Activated CD4-positive, alpha-beta T cell treated with anti-CD3 and anti-CD28 coated beads, Interleukin-2, amount 50 U/mL, for 16 hours (primary cell): ENCODE measurements around the gene ADA.
"Not testable (repeated sequence)": the region's sequence is repeated elsewhere in the genome, so short reads cannot be mapped to it uniquely, and the experiment has no call there.

ENCODE experiments used
- DNase-seq: peaks from one replicate; pipeline ENCODE4 v3.0.0-alpha.2; 2020

ADA gene

GRCh38 chr20:44597516-44597915 lies 54.0 kb downstream of the ADA start:
- DNase-seq = no peak

- DNase-seq = no peak
These were observed 54.6 kb downstream of the ADA start for GRCh38 chr20:44596876-44597275.

DNA sequence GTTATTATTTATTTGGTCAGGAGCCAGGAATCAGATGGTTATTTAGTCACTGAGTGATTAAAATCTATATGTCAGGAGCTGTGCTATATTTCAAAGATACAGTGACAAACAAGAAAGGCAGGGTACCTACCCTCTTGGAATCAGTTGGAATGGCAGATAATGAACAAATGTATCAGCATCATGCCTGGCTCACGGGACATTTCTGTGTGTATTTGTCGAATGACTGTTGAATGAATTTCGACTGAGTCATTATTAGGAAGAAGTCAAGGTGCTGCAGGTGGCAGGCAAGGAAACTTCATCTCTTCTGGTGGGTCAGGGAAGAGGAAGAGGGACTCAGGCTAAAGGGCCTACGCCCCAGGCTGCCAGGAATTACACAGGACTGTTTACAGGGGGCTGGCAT lies 55.5 kb downstream of the ADA start:
- DNase-seq = no peak

GRCh38 chr20:44594730-44595129 lies 56.8 kb downstream of the ADA start:
- peak; percentile 17 for DNase-seq

DNA sequence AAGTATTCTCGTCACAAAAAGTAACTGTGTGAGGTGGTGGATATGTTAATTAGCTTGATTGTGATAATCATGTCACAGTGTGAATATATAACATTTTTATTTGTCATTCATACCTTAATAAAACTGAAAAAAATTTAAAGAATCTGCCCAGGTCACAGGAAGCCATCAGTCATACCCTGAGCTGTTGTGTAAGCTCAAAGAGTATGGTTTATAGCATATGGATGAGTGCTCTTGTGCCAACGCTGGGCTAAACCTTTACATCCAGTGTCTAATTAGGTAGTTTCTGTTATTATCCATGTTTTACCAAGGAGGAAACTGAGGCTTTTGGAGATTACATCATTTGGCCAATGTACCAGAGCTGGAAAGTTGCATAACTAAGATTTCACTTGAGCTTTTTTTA lies 57.7 kb downstream of the ADA start:
- no peak for DNase-seq

DNA sequence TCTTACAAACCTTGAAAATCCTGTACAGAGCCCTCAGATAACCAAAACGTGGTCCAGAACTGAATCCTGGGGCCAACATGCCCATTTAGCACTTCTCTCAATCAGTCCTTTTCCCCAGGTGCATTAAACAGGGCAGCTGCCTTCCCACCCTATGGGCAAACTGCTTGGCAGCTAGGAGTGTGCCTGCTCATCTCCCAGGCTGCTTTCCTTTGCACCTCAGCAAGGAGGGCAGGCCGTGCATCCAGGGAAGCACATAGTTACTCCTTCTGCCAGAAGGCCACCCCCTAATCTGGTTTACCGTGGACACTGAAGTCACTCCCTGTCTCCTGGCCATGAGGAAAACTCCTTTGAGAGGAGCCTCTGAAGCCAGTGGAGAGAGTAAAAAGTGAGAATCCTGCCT lies 59.1 kb downstream of the ADA start:
- no peak for DNase-seq

DNA sequence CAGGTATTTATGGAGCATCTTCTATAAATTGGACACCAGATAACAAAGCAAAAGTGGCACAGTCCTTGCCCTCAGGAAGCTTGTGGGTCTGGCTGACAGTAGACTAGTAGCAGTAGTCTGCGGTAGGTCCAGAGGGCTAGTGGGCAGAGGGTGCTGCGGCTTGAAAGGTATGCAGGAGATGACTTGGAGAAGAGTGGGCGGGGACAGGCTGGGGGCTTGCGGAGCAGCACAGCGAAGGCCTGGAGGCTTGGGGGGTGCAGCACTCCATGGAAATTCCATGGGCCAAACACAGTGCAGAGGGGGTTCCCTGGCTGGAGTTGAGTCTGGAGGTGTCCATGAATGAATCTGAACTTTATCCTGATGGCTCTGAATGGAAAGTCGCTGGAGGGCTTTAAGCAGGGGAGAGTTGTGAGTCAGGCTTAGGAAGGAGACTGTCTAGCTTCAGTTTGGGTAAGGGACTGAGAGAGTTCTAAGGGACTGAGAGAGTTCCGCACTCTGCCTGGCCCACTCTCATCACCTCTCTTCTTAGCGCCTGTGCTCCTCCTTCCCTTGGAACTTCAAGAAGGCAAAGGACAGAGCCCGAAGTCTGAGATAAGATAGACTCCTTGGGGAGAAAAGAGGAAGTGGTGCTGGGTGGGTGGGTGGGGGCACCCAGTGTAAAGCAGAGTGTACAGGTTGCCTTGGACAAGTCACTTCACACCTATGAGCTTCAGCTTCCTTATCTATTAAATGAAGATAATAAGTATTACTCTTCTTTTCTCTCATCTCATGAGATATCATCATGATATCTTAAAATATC lies 60.3 kb downstream of the ADA start:
- DNase-seq = no peak

- no peak for DNase-seq
These were observed 62.0 kb downstream of the ADA start for GRCh38 chr20:44589537-44589936.

GRCh38 chr20:44588321-44588720 lies 63.2 kb downstream of the ADA start:
- not testable (repeated sequence) for DNase-seq

GRCh38 chr20:44587035-44587980 lies 64.2 kb downstream of the ADA start:
- DNase-seq = no peak

DNA sequence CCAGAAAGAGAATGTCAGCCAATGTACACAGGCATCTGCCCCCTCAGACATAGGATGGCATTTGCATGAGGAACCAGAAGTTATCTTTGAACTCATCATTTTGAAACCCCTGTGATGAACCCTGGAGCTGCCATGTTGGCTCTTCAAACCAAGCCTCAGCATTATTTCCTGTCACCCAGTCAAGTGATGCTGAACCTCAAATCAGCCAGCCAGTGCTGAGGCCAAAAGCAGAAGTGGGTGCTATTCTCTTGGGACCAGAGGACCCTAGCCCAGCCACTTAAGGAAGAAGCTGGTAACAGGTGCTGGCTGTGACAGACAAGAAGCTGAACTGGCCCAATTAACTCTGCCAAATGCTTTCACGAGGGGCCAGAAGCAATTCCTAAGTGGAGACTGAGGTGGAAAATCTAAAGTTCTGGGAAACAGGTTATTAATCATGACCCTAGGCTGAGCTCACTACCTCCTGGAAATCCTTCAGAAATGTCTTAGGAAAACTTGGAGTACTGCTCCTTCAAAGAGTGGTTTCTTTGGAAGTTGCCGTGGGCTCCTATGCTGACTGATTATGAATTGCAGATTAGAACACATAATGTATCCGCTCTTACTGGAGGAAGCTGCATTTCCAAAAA lies 65.1 kb downstream of the ADA start:
- DNase-seq = no peak

DNA sequence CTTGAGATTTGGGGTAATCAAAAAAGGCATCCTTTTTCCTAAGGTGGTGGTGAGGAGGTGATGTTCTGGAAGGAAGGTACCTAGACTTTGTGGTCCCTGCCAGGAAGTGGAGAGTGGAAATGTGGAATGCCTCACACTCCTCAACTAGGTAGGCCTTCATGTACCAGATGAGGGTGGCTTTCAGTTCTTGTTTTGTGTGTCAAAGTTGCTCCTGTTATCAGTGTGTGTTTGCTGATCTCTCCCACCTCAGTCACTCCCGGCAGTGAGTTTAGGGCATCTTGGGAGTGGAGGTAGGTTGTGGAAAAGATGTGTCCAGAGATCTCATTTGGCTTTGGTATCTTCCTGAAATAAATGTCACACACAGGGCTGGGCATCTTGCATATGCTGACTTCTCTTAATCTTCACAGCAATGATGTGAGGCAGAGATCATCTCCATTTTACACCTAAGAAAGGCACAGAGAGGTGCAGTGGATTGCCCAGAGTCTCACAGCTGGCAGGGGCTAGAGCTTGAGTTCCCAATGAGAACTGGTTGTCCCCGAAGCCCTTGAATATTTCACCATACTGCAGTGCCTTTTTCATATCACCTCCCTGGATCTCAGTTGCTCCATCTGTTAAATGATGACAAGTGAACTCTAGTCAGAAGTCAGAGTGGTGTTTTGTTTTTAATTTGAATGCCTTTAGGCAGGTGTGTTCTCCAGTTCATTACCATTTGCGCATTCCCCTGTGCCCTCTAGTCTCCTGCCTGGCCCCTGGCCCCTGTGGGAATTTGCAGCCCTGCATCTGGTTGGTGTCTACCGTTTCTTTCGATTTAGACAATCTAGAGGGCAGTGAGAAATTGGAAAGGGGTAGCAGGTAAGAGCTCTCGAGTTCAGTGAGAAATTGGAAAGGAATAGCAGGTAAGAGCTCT lies 66.2 kb downstream of the ADA start:
- DNase-seq = no peak

DNA sequence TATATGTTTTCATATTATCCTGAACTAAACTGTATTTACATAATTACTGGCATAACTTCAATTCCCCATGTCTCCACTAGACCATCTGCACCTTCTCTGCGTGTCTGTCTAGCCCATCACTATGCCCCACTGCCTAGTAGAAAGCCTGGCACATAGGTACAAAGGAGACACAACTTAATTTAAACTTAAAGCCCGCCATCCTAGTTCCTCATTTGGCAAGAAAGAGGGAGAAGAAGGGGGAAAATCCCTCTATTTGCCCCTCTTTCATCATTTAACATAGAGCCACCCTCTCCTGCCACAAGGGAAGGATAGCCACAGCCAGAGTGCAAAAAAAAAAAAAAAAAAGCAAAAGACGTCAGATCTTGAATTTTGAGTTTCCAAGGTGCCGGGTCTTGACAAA lies 67.3 kb downstream of the ADA start:
- no peak for DNase-seq

GRCh38 chr20:44583157-44583556 lies 68.3 kb downstream of the ADA start:
- no peak for DNase-seq

DNA sequence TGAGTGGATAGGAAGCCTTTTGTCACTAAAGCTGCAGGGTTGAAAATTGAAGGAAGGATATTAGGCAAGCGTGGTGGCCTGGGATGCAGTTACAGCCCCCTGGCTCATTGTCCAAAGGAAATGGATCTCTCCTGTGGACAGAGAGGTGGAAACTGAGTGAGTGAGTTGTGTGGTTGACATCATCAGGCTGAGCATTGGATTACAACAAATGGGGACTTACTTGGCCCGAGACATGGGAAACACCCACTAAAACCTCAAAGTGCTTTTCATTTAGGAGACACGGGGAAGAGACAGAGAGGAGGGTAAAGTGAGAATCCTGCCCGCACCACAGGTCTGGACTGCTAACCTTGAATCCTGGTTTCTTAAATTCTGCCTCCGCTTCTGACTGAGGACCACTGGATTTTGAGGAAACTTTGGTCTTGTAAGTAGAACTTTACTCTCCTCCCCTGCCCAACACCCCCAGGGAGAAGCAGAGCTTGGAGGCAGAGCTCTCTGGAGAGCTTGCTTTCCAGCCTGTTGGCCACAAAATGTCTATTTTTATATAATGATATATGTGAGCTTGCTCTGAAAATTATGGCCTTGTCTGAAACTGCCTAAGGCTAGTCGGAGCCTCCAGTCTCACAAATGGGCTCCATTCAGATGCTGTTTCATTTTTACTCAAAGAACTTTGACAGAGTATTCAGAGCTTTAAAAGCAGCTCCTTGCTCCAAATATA lies 69.0 kb downstream of the ADA start, which contains the start of gene PKIG:
TSS of gene PKIG (plus strand) at position 269 of the 715 bp plus-strand sequence. CDS start 31,978 bp downstream, outside the sequence.
- no peak for DNase-seq

- DNase-seq = no peak
These were observed 70.0 kb downstream of the ADA start for GRCh38 chr20:44581515-44581914.

- DNase-seq = peak; percentile 50
These were observed 70.8 kb downstream of the ADA start for GRCh38 chr20:44580581-44581268.

GRCh38 chr20:44579313-44580081 lies 72.0 kb downstream of the ADA start:
- no peak for DNase-seq

GRCh38 chr20:44576297-44576696 lies 75.2 kb downstream of the ADA start:
- no peak for DNase-seq

- no peak for DNase-seq
These were observed 77.1 kb downstream of the ADA start for GRCh38 chr20:44574372-44574771.
